HCT116 (cell line): Measurements from ENCODE around the gene COPG2. TPM values are rescaled to one million over a fixed set of nuclear protein-coding genes. Genes with fewer than 3 reads are reported as not detected.

ENCODE experiments used
- ATAC-seq: fragments of 200-7000 bp; cut with Tn5 transposase; 2 replicates; pipeline ENCODE4 v1.9.1; 2020; ENCODE audit warnings: mild to moderate bottlenecking, moderate library complexity
- BruUV-seq: library from RNA; stranded (reverse); fragments of 400-500 nt; replicated peaks from 2 replicates; lab custom pipeline; 2021; lab: Mats Ljungman, UMichigan
- CTCF ChIA-PET: fragments of 300-600 bp; sonication (Branson Sonifier 250); formaldehyde crosslinking; loops from one replicate; lab custom pipeline; 2021; ENCODE audit warnings: antibody characterized with exemption; lab: Charles Lee
- POLR2A ChIA-PET: fragments of 300-600, 350-600 bp; sonication (Branson Sonifier 250); formaldehyde crosslinking; loops from one replicate; lab custom pipeline; 2021; ENCODE audit warnings: antibody characterized with exemption; lab: Charles Lee
- RAD21 ChIA-PET, 2 experiments: fragments of 300-600 bp; sonication (Branson Sonifier 250); formaldehyde crosslinking; loops; one replicate each; lab custom pipeline; 2023; ENCODE audit warnings: low total read pairs in 2 of 2; ENCODE audit not compliant: uncharacterized antibody in 2 of 2, unreplicated experiment in 2 of 2, low non-redundant PET in 1 of 2; lab: Charles Lee
- DNase-seq: peaks from one replicate; pipeline ENCODE4 v3.0.0-alpha.2; 2010; ENCODE audit warnings: low read depth, low spot score
- H2AFZ ChIP-seq: fragments of 200-600 bp; shearing (Covaris generic), sonication (generic); 2 replicates; pipeline ENCODE4 v1.6.1; 2017; ENCODE audit warnings: low read depth, mixed run types, mixed read lengths, antibody characterized with exemption, low read length; ENCODE audit not compliant: poor library complexity, severe bottlenecking
- H3K27ac ChIP-seq: 2 replicates; pipeline ENCODE4 v1.5.1; 2012; ENCODE audit warnings: low read depth, low read length
- H3K27me3 ChIP-seq: fragments of 200-600 bp; sonication (generic); 2 replicates; pipeline ENCODE4 v1.6.1; 2016; ENCODE audit warnings: mixed run types, low read length, mixed read lengths; ENCODE audit not compliant: insufficient read depth
- H3K36me3 ChIP-seq, 2 experiments: fragments of 200-500 bp in 1 of 2; fragments of 200-600 bp in 1 of 2; sonication (Bioruptor generic) in 1 of 2; sonication (generic) in 1 of 2; 2 replicates each; pipeline versions ENCODE4 v1.5.1 to v1.6.1; 2014 to 2016; ENCODE audit warnings: low read length in 2 of 2, inconsistent platforms in 1 of 2, mixed read lengths in 1 of 2, mixed run types in 1 of 2; ENCODE audit not compliant: insufficient read depth in 2 of 2, control insufficient read depth in 1 of 2
- H3K4me1 ChIP-seq, 2 experiments: fragments of 200-600 bp in 1 of 2; sonication (generic) in 1 of 2; 2 replicates each; pipeline versions ENCODE4 v1.5.1 to v1.6.1; 2012 to 2017; ENCODE audit warnings: low read length in 2 of 2, inconsistent platforms in 1 of 2, mild to moderate bottlenecking in 1 of 2, mixed read lengths in 1 of 2, mixed run types in 1 of 2, moderate library complexity in 1 of 2; ENCODE audit not compliant: insufficient read depth in 2 of 2, control insufficient read depth in 1 of 2
- H3K4me2 ChIP-seq: fragments of 200-600 bp; sonication (generic); 2 replicates; pipeline ENCODE4 v1.6.1; 2017; ENCODE audit warnings: mixed run types, low read length, mixed read lengths
- H3K4me3 ChIP-seq, 2 experiments: fragments of 200-600 bp in 1 of 2; sonication (generic) in 1 of 2; replicated peaks in 1 of 2; 2 replicates each; pipeline ENCODE4 v1.5.1; 2011 to 2016; ENCODE audit warnings: low read length in 2 of 2, control low read depth in 1 of 2, low read depth in 1 of 2, mild to moderate bottlenecking in 1 of 2, mixed read lengths in 1 of 2, mixed run types in 1 of 2
- H3K79me2 ChIP-seq: fragments of 200-600 bp; sonication (generic); 2 replicates; pipeline ENCODE4 v1.6.1; 2017; ENCODE audit warnings: mild to moderate bottlenecking, mixed run types, low read length, moderate library complexity, mixed read lengths; ENCODE audit not compliant: insufficient read depth
- H3K9ac ChIP-seq: fragments of 200-600 bp; sonication (generic); 2 replicates; pipeline ENCODE4 v1.6.1; 2016; ENCODE audit warnings: low read length, mixed read lengths
- H3K9me2 ChIP-seq: fragments of 200-600 bp; sonication (generic), shearing (Covaris generic); 2 replicates; pipeline ENCODE4 v1.6.1; 2017; ENCODE audit warnings: mixed run types, mild to moderate bottlenecking, moderate library complexity; ENCODE audit not compliant: insufficient read depth
- H3K9me3 ChIP-seq, 2 experiments: fragments of 200-500 bp in 1 of 2; fragments of 200-600 bp in 1 of 2; sonication (Bioruptor generic) in 1 of 2; sonication (generic) in 1 of 2; 2 replicates each; pipeline ENCODE4 v1.6.1; 2014 to 2017; ENCODE audit warnings: low read length in 2 of 2, mixed read lengths in 2 of 2, inconsistent platforms in 1 of 2, low read depth in 1 of 2, mild to moderate bottlenecking in 1 of 2, mixed run types in 1 of 2, moderate library complexity in 1 of 2; ENCODE audit not compliant: control insufficient read depth in 1 of 2, insufficient read depth in 1 of 2
- H4K20me1 ChIP-seq: fragments of 200-600 bp; sonication (generic), shearing (Covaris generic); 2 replicates; pipeline ENCODE4 v1.6.1; 2017; ENCODE audit warnings: mixed run types, mild to moderate bottlenecking, moderate library complexity; ENCODE audit not compliant: insufficient read depth
- CBX3 ChIP-seq: IDR thresholded peaks from 2 replicates; pipeline ENCODE4 v1.6.1; 2012; ENCODE audit warnings: low read depth
- CEBPB ChIP-seq: IDR thresholded peaks from 2 replicates; pipeline ENCODE4 v1.6.1; 2012; ENCODE audit warnings: low read depth
- ELF1 ChIP-seq: IDR thresholded peaks from 2 replicates; pipeline ENCODE4 v1.6.1; 2012; ENCODE audit warnings: low read depth, borderline replicate concordance
- EZH2 ChIP-seq: fragments of 200-600 bp; sonication (generic); IDR thresholded peaks from 2 replicates; pipeline ENCODE4 v1.6.1; 2017; ENCODE audit warnings: antibody characterized with exemption, mixed run types
- EZH2phosphoT487 ChIP-seq: fragments of 200-600 bp; IDR thresholded peaks from 2 replicates; pipeline ENCODE4 v1.6.1; 2018; ENCODE audit warnings: antibody characterized with exemption, borderline replicate concordance
- FOSL1 ChIP-seq: IDR thresholded peaks from 2 replicates; pipeline ENCODE4 v1.6.1; 2012; ENCODE audit warnings: low read depth
- JUND ChIP-seq: IDR thresholded peaks from 2 replicates; pipeline ENCODE4 v1.6.1; 2012
- POLR2A ChIP-seq: IDR thresholded peaks from 2 replicates; pipeline ENCODE4 v1.7.0; 2011; ENCODE audit warnings: borderline replicate concordance; ENCODE audit not compliant: insufficient read depth, insufficient read length; ENCODE audit errors: extremely low read depth
- POLR2AphosphoS5 ChIP-seq: IDR thresholded peaks from 2 replicates; pipeline ENCODE4 v1.6.1; 2011; ENCODE audit warnings: mild to moderate bottlenecking, low read depth, low read length, moderate library complexity
- RAD21 ChIP-seq: IDR thresholded peaks from 2 replicates; pipeline ENCODE4 v1.6.1; 2012; ENCODE audit warnings: low read depth, mild to moderate bottlenecking
- SIN3A ChIP-seq: IDR thresholded peaks from 2 replicates; pipeline ENCODE4 v1.6.1; 2012; ENCODE audit warnings: low read depth
- SP1 ChIP-seq: IDR thresholded peaks from 2 replicates; pipeline ENCODE4 v1.6.1; 2012; ENCODE audit warnings: low read depth
- TCF7L2 ChIP-seq: IDR thresholded peaks from 2 replicates; pipeline ENCODE4 v1.7.0; 2011; ENCODE audit warnings: borderline replicate concordance, inconsistent platforms; ENCODE audit not compliant: insufficient read depth, insufficient read length; ENCODE audit errors: extremely low read depth
- YY1 ChIP-seq: IDR thresholded peaks from 2 replicates; pipeline ENCODE4 v1.6.1; 2011; ENCODE audit warnings: low read length, low read depth, moderate library complexity, mild to moderate bottlenecking; ENCODE audit not compliant: insufficient replicate concordance; ENCODE audit errors: extremely low read depth
- ZNF274 ChIP-seq: fragments of 200-500 bp; sonication (Bioruptor generic); IDR thresholded peaks from 2 replicates; pipeline ENCODE4 v1.6.1; 2014; ENCODE audit warnings: mild to moderate bottlenecking, low read depth, low read length, inconsistent platforms
- intact Hi-C: fragments of 100-400 bp; cut with micrococcal nuclease; formaldehyde crosslinking; loops from 2 replicates; pipeline ENCODE4 v1.10.0; 2022
- total RNA-seq: library from RNA; stranded (reverse); gene quantifications from one replicate; pipeline ENCODE4 v1.2.1, GENCODE V29; 2021; ENCODE audit not compliant: unreplicated experiment
- TF ChIP-seq, protein P1 (sequence below): IDR thresholded peaks from 2 replicates; pipeline ENCODE4 v1.6.1; 2012
- TF ChIP-seq, protein P2 (sequence below): IDR thresholded peaks from 2 replicates; pipeline ENCODE4 v1.6.1; 2011; ENCODE audit warnings: mild to moderate bottlenecking, low read length, moderate library complexity; ENCODE audit not compliant: insufficient replicate concordance; ENCODE audit errors: extremely low read depth
- TF ChIP-seq, protein P3 (sequence below): IDR thresholded peaks from 2 replicates; pipeline ENCODE4 v1.6.1; 2012
- TF ChIP-seq, protein P4 (sequence below), 3 experiments: fragments of 200-600 bp in 1 of 3; sonication (generic) in 1 of 3; IDR thresholded peaks in 2 of 3; conservative IDR thresholded peaks in 1 of 3; 2 replicates each; pipeline ENCODE4 v1.5.1; 2012 to 2017; ENCODE audit warnings: low read depth in 2 of 3, low read length in 2 of 3, antibody characterized with exemption in 1 of 3, borderline replicate concordance in 1 of 3, control low read depth in 1 of 3, mild to moderate bottlenecking in 1 of 3, mixed read lengths in 1 of 3, mixed run types in 1 of 3, moderate library complexity in 1 of 3; ENCODE audit not compliant: insufficient read depth in 1 of 3

The COPG2 gene
- total RNA-seq, 1 experiment from 2014 or later, result 31.0 TPM

DNA sequence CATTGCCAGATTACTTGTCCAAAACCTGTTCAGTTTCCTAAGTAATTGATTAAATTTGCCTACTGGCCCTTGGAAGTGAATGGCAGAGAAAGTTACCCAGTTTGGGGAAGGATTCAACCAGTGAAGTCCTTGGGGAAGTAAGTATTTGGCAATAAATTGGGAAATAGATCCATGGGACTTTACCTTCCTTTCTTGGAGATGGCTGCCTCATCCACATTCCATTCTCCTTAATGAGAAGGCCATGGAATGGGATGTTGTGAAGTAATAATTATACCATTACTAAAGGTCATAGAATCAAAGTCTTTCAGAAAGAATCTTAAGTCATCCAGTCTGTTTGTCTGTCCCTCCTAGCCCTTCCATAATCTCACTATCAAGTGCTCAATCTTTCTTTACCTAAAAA lies 4.5 kb upstream of the COPG2 start:
- Histone ChIP-seq H3K9me3 (no peaks in the 10 kb centered on the region), H3K4me3 (no peak overlapping the region), H3K4me1 (peaks cover 0 to 10% of the 10 kb centered on the region in 2 experiments; a peak in 1 of 4 replicates), H2AFZ (no peak overlapping the region), H3K27ac (no peak overlapping the region), H3K79me2 (no peaks in the 10 kb centered on the region), H3K4me2 (no peak overlapping the region), H3K36me3 (no peaks in the 10 kb centered on the region), H4K20me1 (no peaks in the 10 kb centered on the region), H3K9ac (no peak overlapping the region), H3K9me2 (no peaks in the 10 kb centered on the region), H3K27me3 (no peaks in the 10 kb centered on the region)
- CTCF ChIA-PET, result no interaction called here
- POLR2A ChIA-PET, result no interaction called here
- TF ChIP-seq EZH2phosphoT487 (no peak), CEBPB (no peak), YY1 (no peak), JUND (no peak), ELF1 (no peak), SP1 (no peak), EZH2 (no peak), SIN3A (no peak), POLR2AphosphoS5 (no peak), POLR2A (no peak), FOSL1 (no peak), TCF7L2 (no peak), CBX3 (no peak), ZNF274 (no peak), RAD21 (no peak)
- TF ChIP-seq, protein P1, sequence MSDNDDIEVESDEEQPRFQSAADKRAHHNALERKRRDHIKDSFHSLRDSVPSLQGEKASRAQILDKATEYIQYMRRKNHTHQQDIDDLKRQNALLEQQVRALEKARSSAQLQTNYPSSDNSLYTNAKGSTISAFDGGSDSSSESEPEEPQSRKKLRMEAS, result no peak
- TF ChIP-seq, protein P2, sequence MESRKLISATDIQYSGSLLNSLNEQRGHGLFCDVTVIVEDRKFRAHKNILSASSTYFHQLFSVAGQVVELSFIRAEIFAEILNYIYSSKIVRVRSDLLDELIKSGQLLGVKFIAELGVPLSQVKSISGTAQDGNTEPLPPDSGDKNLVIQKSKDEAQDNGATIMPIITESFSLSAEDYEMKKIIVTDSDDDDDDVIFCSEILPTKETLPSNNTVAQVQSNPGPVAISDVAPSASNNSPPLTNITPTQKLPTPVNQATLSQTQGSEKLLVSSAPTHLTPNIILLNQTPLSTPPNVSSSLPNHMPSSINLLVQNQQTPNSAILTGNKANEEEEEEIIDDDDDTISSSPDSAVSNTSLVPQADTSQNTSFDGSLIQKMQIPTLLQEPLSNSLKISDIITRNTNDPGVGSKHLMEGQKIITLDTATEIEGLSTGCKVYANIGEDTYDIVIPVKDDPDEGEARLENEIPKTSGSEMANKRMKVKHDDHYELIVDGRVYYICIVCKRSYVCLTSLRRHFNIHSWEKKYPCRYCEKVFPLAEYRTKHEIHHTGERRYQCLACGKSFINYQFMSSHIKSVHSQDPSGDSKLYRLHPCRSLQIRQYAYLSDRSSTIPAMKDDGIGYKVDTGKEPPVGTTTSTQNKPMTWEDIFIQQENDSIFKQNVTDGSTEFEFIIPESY, result no peak
- TF ChIP-seq, protein P3, sequence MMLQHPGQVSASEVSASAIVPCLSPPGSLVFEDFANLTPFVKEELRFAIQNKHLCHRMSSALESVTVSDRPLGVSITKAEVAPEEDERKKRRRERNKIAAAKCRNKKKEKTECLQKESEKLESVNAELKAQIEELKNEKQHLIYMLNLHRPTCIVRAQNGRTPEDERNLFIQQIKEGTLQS, result no peak
- TF ChIP-seq, protein P4, sequence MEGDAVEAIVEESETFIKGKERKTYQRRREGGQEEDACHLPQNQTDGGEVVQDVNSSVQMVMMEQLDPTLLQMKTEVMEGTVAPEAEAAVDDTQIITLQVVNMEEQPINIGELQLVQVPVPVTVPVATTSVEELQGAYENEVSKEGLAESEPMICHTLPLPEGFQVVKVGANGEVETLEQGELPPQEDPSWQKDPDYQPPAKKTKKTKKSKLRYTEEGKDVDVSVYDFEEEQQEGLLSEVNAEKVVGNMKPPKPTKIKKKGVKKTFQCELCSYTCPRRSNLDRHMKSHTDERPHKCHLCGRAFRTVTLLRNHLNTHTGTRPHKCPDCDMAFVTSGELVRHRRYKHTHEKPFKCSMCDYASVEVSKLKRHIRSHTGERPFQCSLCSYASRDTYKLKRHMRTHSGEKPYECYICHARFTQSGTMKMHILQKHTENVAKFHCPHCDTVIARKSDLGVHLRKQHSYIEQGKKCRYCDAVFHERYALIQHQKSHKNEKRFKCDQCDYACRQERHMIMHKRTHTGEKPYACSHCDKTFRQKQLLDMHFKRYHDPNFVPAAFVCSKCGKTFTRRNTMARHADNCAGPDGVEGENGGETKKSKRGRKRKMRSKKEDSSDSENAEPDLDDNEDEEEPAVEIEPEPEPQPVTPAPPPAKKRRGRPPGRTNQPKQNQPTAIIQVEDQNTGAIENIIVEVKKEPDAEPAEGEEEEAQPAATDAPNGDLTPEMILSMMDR (IDR thresholded peaks at IDR 0.05 in 2 of 3, conservative IDR thresholded peaks at IDR 0.05 in 1 of 3; ENCODE audit: borderline replicate concordance in 1 of 3, insufficient read depth in 1 of 3, low read depth in 2 of 3, low read length in 2 of 3), result no peak
- DNase-seq (no peak), ATAC-seq (no peak)
- intact Hi-C loops, result no loop called here
- no TSS peak for BruUV-seq
- RAD21 ChIA-PET, result no interaction called here
